DMS53 (cell line): Measurements from ENCODE around the gene PIPOX.
A peak's percentile ranks its signal among the peaks of the same experiment; 100 is the strongest.

Source experiments
- DNase-seq: peaks from one replicate; lab custom pipeline; 2025; lab: John Stamatoyannopoulos, UW

PIPOX gene

GRCh38 chr17:29048440-29049368, 5.8 kb downstream of the PIPOX start:
- DNase-seq, result no peak

GRCh38 chr17:29049541-29050145, 6.7 kb downstream of the PIPOX start:
- DNase-seq, result no peak

GRCh38 chr17:29050176-29050575, 7.2 kb downstream of the PIPOX start:
- DNase-seq, result no peak

GRCh38 chr17:29051194-29051593, 8.3 kb downstream of the PIPOX start:
- DNase-seq, result no peak

GRCh38 chr17:29051731-29052130, 8.8 kb downstream of the PIPOX start:
- DNase-seq, result no peak

- DNase-seq, result no peak
These were observed 11.9 kb downstream of the PIPOX start for GRCh38 chr17:29054835-29055234.

GRCh38 chr17:29057361-29057760, 14.4 kb downstream of the PIPOX start:
- no peak for DNase-seq

GRCh38 chr17:29058391-29058790, 15.4 kb downstream of the PIPOX start:
- DNase-seq, result no peak

- DNase-seq, result peak; percentile 89
These were observed 16.3 kb downstream of the PIPOX start for GRCh38 chr17:29059281-29059680.

GRCh38 chr17:29060475-29060874, 17.5 kb downstream of the PIPOX start:
- DNase-seq, result no peak

- no peak for DNase-seq
These were observed 18.1 kb downstream of the PIPOX start for GRCh38 chr17:29061036-29061435.

- no peak for DNase-seq
These were observed 19.3 kb downstream of the PIPOX start for GRCh38 chr17:29062215-29062614.

GRCh38 chr17:29063992-29064391, 21.1 kb downstream of the PIPOX start:
- peak; percentile 18 for DNase-seq

- no peak for DNase-seq
These were observed 23.1 kb downstream of the PIPOX start for GRCh38 chr17:29066047-29066446.

- DNase-seq, result no peak
These were observed 23.7 kb downstream of the PIPOX start for GRCh38 chr17:29066606-29067005.

GRCh38 chr17:29068818-29069217, 25.9 kb downstream of the PIPOX start:
- DNase-seq, result no peak

GRCh38 chr17:29069526-29070041, 26.6 kb downstream of the PIPOX start:
- DNase-seq, result peak; percentile 86

- DNase-seq, result no peak
These were observed 27.4 kb downstream of the PIPOX start for GRCh38 chr17:29070308-29070707.

GRCh38 chr17:29070781-29071180, 27.8 kb downstream of the PIPOX start:
- no peak for DNase-seq

- peak; percentile 5 for DNase-seq
These were observed 28.4 kb downstream of the PIPOX start for GRCh38 chr17:29071303-29071702.

GRCh38 chr17:29073045-29073444, 30.1 kb downstream of the PIPOX start:
- no peak for DNase-seq

GRCh38 chr17:29073520-29073919, 30.6 kb downstream of the PIPOX start:
- no peak for DNase-seq

GRCh38 chr17:29074488-29074887, 31.5 kb downstream of the PIPOX start:
- DNase-seq, result no peak
